Fibroblast of lung (primary cell): ENCODE data around the gene HLA-DOA. TPM values are rescaled to one million over a fixed set of nuclear protein-coding genes. Genes with fewer than 3 reads are reported as not detected.

Source experiments
- DNase-seq, 2 donors: peaks; one replicate each; pipeline versions ENCODE4 v3.0.0 to v3.0.0-alpha.2; 2010; ENCODE audit warnings: low read depth in 2 of 2
- H2AFZ ChIP-seq: 2 replicates; pipeline ENCODE4 v1.5.1; 2012; ENCODE audit warnings: low read length, control low read depth, inconsistent platforms
- H3K27ac ChIP-seq: 2 replicates; pipeline ENCODE4 v1.5.1; 2011; ENCODE audit warnings: low read length, control low read depth; ENCODE audit not compliant: insufficient read depth
- H3K27me3 ChIP-seq: 2 replicates; pipeline ENCODE4 v1.5.1; 2011; ENCODE audit warnings: mild to moderate bottlenecking, low read length; ENCODE audit not compliant: control insufficient read depth, insufficient read depth
- H3K36me3 ChIP-seq: 2 replicates; pipeline ENCODE4 v1.5.1; 2011; ENCODE audit warnings: low read length; ENCODE audit not compliant: control insufficient read depth, insufficient read depth
- H3K4me1 ChIP-seq: 2 replicates; pipeline ENCODE4 v1.5.1; 2011; ENCODE audit warnings: low read length; ENCODE audit not compliant: control insufficient read depth, insufficient read depth; ENCODE audit errors: extremely low read depth
- H3K4me2 ChIP-seq: 2 replicates; pipeline ENCODE4 v1.5.1; 2011; ENCODE audit warnings: low read length, control low read depth; ENCODE audit not compliant: insufficient read depth; ENCODE audit errors: extremely low read depth
- H3K4me3 ChIP-seq, 4 experiments: fragments of 200-600 bp in 1 of 4; sonication (generic) in 1 of 4; replicated peaks in 1 of 4; 2 replicates each; pipeline ENCODE4 v1.5.1; 2011 to 2016; ENCODE audit warnings: low read length in 4 of 4, low read depth in 3 of 4, mild to moderate bottlenecking in 3 of 4, control low read depth in 2 of 4, inconsistent platforms in 1 of 4, mixed read lengths in 1 of 4; ENCODE audit not compliant: insufficient read depth in 1 of 4; ENCODE audit errors: control extremely low read depth in 1 of 4
- H3K79me2 ChIP-seq: 2 replicates; pipeline ENCODE4 v1.5.1; 2012; ENCODE audit warnings: mild to moderate bottlenecking, low read length, inconsistent platforms; ENCODE audit not compliant: control insufficient read depth, insufficient read depth
- H3K9ac ChIP-seq: 2 replicates; pipeline ENCODE4 v1.5.1; 2011; ENCODE audit warnings: mild to moderate bottlenecking, low read length, control low read depth; ENCODE audit not compliant: insufficient read depth
- H3K9me3 ChIP-seq: 2 replicates; pipeline ENCODE4 v1.5.1; 2012; ENCODE audit warnings: low read depth, low read length; ENCODE audit not compliant: control insufficient read depth, insufficient read depth
- H4K20me1 ChIP-seq: 2 replicates; pipeline ENCODE4 v1.5.1; 2011; ENCODE audit warnings: low read length; ENCODE audit not compliant: control insufficient read depth, insufficient read depth; ENCODE audit errors: extremely low read depth
- CTCF ChIP-seq, 2 donors: IDR thresholded peaks in 1 of 2; conservative IDR thresholded peaks in 1 of 2; 1 replicate in 1 of 2; 2 replicates in 1 of 2; pipeline ENCODE4 v1.5.1; 2011 to 2012; ENCODE audit warnings: low read length in 2 of 2, control low read depth in 1 of 2, inconsistent platforms in 1 of 2, low read depth in 1 of 2, mild to moderate bottlenecking in 1 of 2
- EZH2 ChIP-seq: IDR thresholded peaks from 2 replicates; pipeline ENCODE4 v1.5.1; 2012; ENCODE audit warnings: low read length, control low read depth, mild to moderate bottlenecking; ENCODE audit errors: missing control alignments
- polyA plus RNA-seq, 2 donors: library from polyadenylated mRNA; depleted of rRNA in 1 of 2; stranded (reverse) in 1 of 2; unstranded in 1 of 2; fragments of >200 nt; gene quantifications; 2 replicates each; pipeline ENCODE4 v1.2.1, GENCODE V29; 2011 to 2012; ENCODE audit warnings: missing spikeins in 1 of 2
- total RNA-seq: library from RNA; depleted of rRNA; stranded (reverse); fragments of >200 nt; gene quantifications from 2 replicates; pipeline ENCODE4 v1.2.1, GENCODE V29; 2014

The HLA-DOA gene
- total and polyA plus RNA-seq, 2 donors (not counting 1 experiment from before 2014, with no cell fraction given), result not detected

GRCh38 chr6:32975886-32976285 lies 33.5 kb downstream of the HLA-DOA start:
- Histone ChIP-seq H3K4me2 (peak overlapping the region; percentile 60), H3K27me3 (no peaks in the 10 kb centered on the region), H4K20me1 (peaks cover 22% of the 10 kb centered on the region), H3K4me3 (peak overlapping the region; percentile 29 to 100 (median 74)), H3K9ac (no peak overlapping the region), H3K9me3 (no peaks in the 10 kb centered on the region), H3K27ac (no peak overlapping the region), H3K4me1 (peaks cover 5% of the 10 kb centered on the region), H2AFZ (no peak overlapping the region), H3K36me3 (peaks cover 48% of the 10 kb centered on the region), H3K79me2 (peaks cover 76% of the 10 kb centered on the region)
- no peak for DNase-seq
- TF ChIP-seq CTCF (conservative IDR thresholded peaks at IDR 0.05 in 1 of 2, IDR thresholded peaks at IDR 0.05 in 1 of 2; ENCODE audit: low read depth in 1 of 2, low read length in 2 of 2) (no peak), EZH2 (no peak)

DNA sequence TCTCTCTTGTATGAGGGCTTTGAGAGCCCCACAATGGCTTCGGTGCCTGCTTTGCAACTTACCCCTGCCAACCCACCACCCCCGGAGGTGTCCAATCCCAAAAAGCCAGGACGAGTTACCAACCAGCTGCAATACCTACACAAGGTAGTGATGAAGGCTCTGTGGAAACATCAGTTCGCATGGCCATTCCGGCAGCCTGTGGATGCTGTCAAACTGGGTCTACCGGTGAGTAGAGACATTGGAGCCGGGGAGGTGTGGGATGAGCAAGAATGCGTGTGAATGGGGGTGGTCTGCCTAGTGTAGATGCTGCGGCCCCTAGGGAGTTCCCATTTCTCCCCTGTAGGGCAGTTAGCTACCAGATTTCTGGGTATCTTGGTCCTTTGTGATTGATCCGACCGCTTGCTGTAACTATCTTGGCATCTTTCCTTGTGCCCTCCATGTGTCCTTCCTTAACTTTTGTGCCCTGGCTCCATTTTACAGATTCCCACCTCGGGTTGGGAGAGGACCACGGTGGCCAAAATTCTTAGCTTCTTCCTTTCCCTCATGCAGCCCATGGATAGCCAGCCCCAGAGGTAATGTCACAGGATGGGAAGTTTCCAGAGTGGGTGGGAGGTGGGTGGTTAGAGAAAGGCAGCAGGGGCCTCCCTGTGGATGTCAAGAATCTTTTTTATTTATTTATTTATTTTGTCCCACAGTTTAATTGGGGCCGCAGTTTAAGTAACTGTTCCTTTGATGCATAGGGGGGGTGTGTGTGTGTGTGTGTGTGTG lies 34.7 kb downstream of the HLA-DOA start:
- no peak for DNase-seq
- Histone ChIP-seq H3K9ac (peak overlapping the region; percentile 51), H3K4me3 (peak overlapping the region; percentile 51 to 100 (median 98)), H3K79me2 (peaks cover 72% of the 10 kb centered on the region), H3K4me1 (peaks cover 5% of the 10 kb centered on the region), H4K20me1 (peaks cover 22% of the 10 kb centered on the region), H3K36me3 (peaks cover 38% of the 10 kb centered on the region), H3K27me3 (no peaks in the 10 kb centered on the region), H3K4me2 (peak overlapping the region; percentile 95), H3K27ac (peak overlapping the region; percentile 15), H3K9me3 (no peaks in the 10 kb centered on the region), H2AFZ (no peak overlapping the region)
- TF ChIP-seq EZH2, result no peak

- Histone ChIP-seq H2AFZ (no peak overlapping the region), H3K79me2 (peaks cover 68% of the 10 kb centered on the region), H3K9ac (peak overlapping the region; percentile 70), H3K4me2 (peak overlapping the region; percentile 95), H3K4me3 (peak overlapping the region; percentile 51 to 100 (median 98)), H3K4me1 (peaks cover 5% of the 10 kb centered on the region), H3K27ac (peak overlapping the region; percentile 75), H4K20me1 (peaks cover 22% of the 10 kb centered on the region), H3K27me3 (no peaks in the 10 kb centered on the region), H3K36me3 (peaks cover 35% of the 10 kb centered on the region), H3K9me3 (no peaks in the 10 kb centered on the region)
- DNase-seq, result peak; percentile 64 to 72
- TF ChIP-seq EZH2, result no peak
- TF ChIP-seq CTCF (conservative IDR thresholded peaks at IDR 0.05 in 1 of 2, IDR thresholded peaks at IDR 0.05 in 1 of 2; ENCODE audit: low read depth in 1 of 2, low read length in 2 of 2), result no peak
Observed at GRCh38 chr6:32974016-32974333, 35.4 kb downstream of the HLA-DOA start.
